ENCODE results near the gene LRR1. TPM values are rescaled to one million over a fixed set of nuclear protein-coding genes. Genes with fewer than 3 reads are reported as not detected.

Gene LRR1
- total and polyA plus RNA-seq, 9 of the 15 experiments (the other 6 are each of a cell fraction or from before 2014, with no cell fraction given) = 26.5 to 58.1 (median 31.8) TPM

DNA sequence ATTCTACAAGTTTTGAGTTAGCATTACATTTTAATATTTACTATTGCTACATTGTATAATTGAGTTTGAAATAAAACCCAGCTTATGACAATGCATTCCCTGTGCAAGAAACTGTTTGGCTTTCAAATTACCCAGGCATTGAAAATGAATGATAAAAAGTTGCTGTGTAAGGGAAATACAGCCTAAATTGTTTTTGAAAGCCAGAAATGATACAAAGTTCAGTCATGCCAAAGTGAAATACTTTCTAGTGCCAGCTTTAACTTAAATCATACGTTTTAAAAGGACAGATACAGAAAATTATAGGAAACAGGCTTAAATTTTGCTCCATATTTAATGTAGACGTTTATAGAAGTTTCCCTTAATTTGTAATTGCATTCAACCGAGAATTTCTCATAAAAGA lies 24.6 kb downstream of the LRR1 start (continued):
- TF ChIP-seq, protein P1, sequence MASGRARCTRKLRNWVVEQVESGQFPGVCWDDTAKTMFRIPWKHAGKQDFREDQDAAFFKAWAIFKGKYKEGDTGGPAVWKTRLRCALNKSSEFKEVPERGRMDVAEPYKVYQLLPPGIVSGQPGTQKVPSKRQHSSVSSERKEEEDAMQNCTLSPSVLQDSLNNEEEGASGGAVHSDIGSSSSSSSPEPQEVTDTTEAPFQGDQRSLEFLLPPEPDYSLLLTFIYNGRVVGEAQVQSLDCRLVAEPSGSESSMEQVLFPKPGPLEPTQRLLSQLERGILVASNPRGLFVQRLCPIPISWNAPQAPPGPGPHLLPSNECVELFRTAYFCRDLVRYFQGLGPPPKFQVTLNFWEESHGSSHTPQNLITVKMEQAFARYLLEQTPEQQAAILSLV (tag; IDR thresholded peaks at IDR 0.05) = no peak
- TF ChIP-seq CHD4 (IDR thresholded peaks at IDR 0.05; ENCODE audit: insufficient read depth, insufficient replicate concordance, low read depth, low read length, poor library complexity, severe bottlenecking) (no peak), C11orf30 (IDR thresholded peaks at IDR 0.05; ENCODE audit: low read depth) (peak; percentile 79), MAFF (IDR thresholded peaks at IDR 0.05; ENCODE audit: low read length) (peak; percentile 64), SMAD4 (CRISPR knock-in tag; conservative IDR thresholded peaks at IDR 0.05) (no peak), CEBPG (CRISPR knock-in tag; IDR thresholded peaks at IDR 0.05) (no peak), CEBPG (tag; conservative IDR thresholded peaks at IDR 0.05 in 1 of 2, IDR thresholded peaks at IDR 0.05 in 1 of 2) (no peak), GTF2A2 (tag; IDR thresholded peaks at IDR 0.05) (no peak), MAFK (IDR thresholded peaks at IDR 0.05; ENCODE audit: low read length) (0 out of 2 replicates have a peak, but pooled peaks have one; percentile 35), SMARCA5 (IDR thresholded peaks at IDR 0.05) (no peak), RBM34 (IDR thresholded peaks at IDR 0.05; ENCODE audit: borderline replicate concordance, insufficient read depth, low read length) (no peak), ZNF316 (IDR thresholded peaks at IDR 0.05) (peak; percentile 85), CXXC5 (CRISPR knock-in tag; IDR thresholded peaks at IDR 0.05) (no peak), ZNF57 (CRISPR knock-in tag; IDR thresholded peaks at IDR 0.05) (no peak), ZNF586 (CRISPR knock-in tag; conservative IDR thresholded peaks at IDR 0.05) (no peak), NELFE (IDR thresholded peaks at IDR 0.05; ENCODE audit: insufficient read depth, insufficient read length) (no peak), POLR2G (IDR thresholded peaks at IDR 0.05; ENCODE audit: low read depth, low read length) (no peak), ZNF121 (CRISPR knock-in tag; conservative IDR thresholded peaks at IDR 0.05) (no peak), ZZZ3 (IDR thresholded peaks at IDR 0.05) (no peak), PRMT5 (CRISPR knock-in tag; IDR thresholded peaks at IDR 0.05) (no peak), ZNF224 (CRISPR knock-in tag; IDR thresholded peaks at IDR 0.05) (no peak), RNF2 (IDR thresholded peaks at IDR 0.05) (no peak), ZFPM2 (CRISPR knock-in tag; IDR thresholded peaks at IDR 0.05) (no peak)
- TF ChIP-seq, protein P2, sequence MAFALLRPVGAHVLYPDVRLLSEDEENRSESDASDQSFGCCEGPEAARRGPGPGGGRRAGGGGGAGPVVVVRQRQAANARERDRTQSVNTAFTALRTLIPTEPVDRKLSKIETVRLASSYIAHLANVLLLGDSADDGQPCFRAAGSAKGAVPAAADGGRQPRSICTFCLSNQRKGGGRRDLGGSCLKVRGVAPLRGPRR (CRISPR knock-in tag; IDR thresholded peaks at IDR 0.05) = no peak
- TF ChIP-seq, protein P3, sequence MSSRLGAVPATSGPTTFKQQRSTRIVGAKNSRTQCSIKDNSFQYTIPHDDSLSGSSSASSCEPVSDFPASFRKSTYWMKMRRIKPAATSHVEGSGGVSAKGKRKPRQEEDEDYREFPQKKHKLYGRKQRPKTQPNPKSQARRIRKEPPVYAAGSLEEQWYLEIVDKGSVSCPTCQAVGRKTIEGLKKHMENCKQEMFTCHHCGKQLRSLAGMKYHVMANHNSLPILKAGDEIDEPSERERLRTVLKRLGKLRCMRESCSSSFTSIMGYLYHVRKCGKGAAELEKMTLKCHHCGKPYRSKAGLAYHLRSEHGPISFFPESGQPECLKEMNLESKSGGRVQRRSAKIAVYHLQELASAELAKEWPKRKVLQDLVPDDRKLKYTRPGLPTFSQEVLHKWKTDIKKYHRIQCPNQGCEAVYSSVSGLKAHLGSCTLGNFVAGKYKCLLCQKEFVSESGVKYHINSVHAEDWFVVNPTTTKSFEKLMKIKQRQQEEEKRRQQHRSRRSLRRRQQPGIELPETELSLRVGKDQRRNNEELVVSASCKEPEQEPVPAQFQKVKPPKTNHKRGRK (tag; IDR thresholded peaks at IDR 0.05) = no peak

Data from K562 (cell line).